ENCODE measurements around the gene KCTD16. TPM values are rescaled to one million over a fixed set of nuclear protein-coding genes. Genes with fewer than 3 reads are reported as not detected.

KCTD16 gene
- total and polyA plus RNA-seq, 2 donors from 2014 or later, result 0.24 to 2.5 TPM

DNA sequence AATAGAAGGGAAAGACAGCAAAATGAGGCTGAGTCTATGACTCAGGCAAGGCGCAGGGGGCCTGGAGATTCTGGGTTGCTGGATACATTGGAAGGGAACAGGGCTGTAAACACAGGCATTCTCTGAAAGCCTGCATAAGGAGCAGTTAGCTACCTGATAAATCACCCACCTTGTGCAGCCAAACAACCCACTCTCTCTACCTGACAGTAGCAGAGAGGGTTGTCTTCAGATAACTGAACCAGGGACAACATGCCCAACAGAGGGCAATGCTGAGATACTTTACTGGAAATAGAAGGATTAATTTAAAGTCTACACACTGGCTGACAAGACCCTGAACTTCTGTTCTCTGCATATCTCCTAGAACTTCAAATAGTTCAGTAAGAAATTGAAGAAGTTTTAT lies 161.6 kb downstream of the KCTD16 start:
- Histone ChIP-seq H3K27me3 (ENCODE audit: control insufficient read depth, insufficient read depth, low read length) (no peaks in the 10 kb centered on the region), H3K9me3 (ENCODE audit: control insufficient read depth in 2 of 3, insufficient read depth in 1 of 3, low read length in 3 of 3) (no peaks in the 10 kb centered on the region), H3K36me3 (ENCODE audit: control insufficient read depth in 2 of 3, insufficient read depth in 3 of 3, low read length in 3 of 3) (no peaks in the 10 kb centered on the region), H3K27ac (ENCODE audit: low read depth in 2 of 2, low read length in 2 of 2) (no peak overlapping the region), H3K4me1 (ENCODE audit: control insufficient read depth in 2 of 3, insufficient read depth in 2 of 3, low read depth in 1 of 3, low read length in 3 of 3) (no peaks in the 10 kb centered on the region), H3K9ac (ENCODE audit: low read length in 3 of 3) (no peak overlapping the region), H3K4me3 (ENCODE audit: low read length in 3 of 3) (no peak overlapping the region)
- FAIRE-seq (no peak), DNase-seq (no peak)
- intact Hi-C loops (cut with DNase I), result no loop called here
- no peak for TF ChIP-seq CTCF (IDR thresholded peaks at IDR 0.05; ENCODE audit: borderline replicate concordance, extremely low read depth, insufficient read depth)

- no peaks in the 10 kb centered on the region for H3K4me1 ChIP-seq (ENCODE audit: control insufficient read depth in 2 of 3, insufficient read depth in 2 of 3, low read depth in 1 of 3, low read length in 3 of 3)
- intact Hi-C loops (cut with DNase I), result no loop called here
- no peaks in the 10 kb centered on the region for H3K27me3 ChIP-seq (ENCODE audit: control insufficient read depth, insufficient read depth, low read length)
- TF ChIP-seq CTCF (IDR thresholded peaks at IDR 0.05; ENCODE audit: borderline replicate concordance, extremely low read depth, insufficient read depth), result no peak
- H3K4me3 ChIP-seq (ENCODE audit: low read length in 3 of 3), result no peak overlapping the region
- H3K36me3 ChIP-seq (ENCODE audit: control insufficient read depth in 2 of 3, insufficient read depth in 3 of 3, low read length in 3 of 3), result no peaks in the 10 kb centered on the region
- DNase-seq, result no peak
- H3K27ac ChIP-seq (ENCODE audit: low read depth in 2 of 2, low read length in 2 of 2), result no peak overlapping the region
- FAIRE-seq, result no peak
- H3K9ac ChIP-seq (ENCODE audit: low read length in 3 of 3), result no peak overlapping the region
- H3K9me3 ChIP-seq (ENCODE audit: control insufficient read depth in 2 of 3, insufficient read depth in 1 of 3, low read length in 3 of 3), result no peaks in the 10 kb centered on the region
These were observed 162.8 kb downstream of the KCTD16 start for GRCh38 chr5:144333336-144333920.

DNA sequence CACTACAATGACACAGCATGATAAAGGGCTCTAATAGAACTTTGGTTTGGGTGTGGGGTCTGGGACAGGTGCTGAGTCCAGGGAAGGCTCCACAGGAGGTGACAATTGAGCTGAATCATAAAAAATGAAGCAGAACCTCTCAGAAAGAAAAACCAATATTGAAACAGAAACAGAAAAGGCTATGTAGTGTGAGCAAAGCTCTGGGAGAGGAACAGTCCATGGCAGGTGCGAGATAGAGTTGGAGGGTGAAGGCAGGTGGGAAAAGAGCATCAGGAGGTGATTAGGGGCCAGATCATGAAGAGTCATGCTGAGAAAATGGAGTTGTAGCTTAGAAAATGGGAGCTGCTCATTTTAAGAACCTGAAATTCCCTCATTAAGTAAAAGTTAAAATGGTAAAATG lies 164.9 kb downstream of the KCTD16 start:
- Histone ChIP-seq H3K9me3 (ENCODE audit: control insufficient read depth in 2 of 3, insufficient read depth in 1 of 3, low read length in 3 of 3) (no peaks in the 10 kb centered on the region), H3K9ac (ENCODE audit: low read length in 3 of 3) (no peak overlapping the region), H3K36me3 (ENCODE audit: control insufficient read depth in 2 of 3, insufficient read depth in 3 of 3, low read length in 3 of 3) (no peaks in the 10 kb centered on the region), H3K4me3 (ENCODE audit: low read length in 3 of 3) (no peak overlapping the region), H3K27me3 (ENCODE audit: control insufficient read depth, insufficient read depth, low read length) (no peaks in the 10 kb centered on the region), H3K4me1 (ENCODE audit: control insufficient read depth in 2 of 3, insufficient read depth in 2 of 3, low read depth in 1 of 3, low read length in 3 of 3) (no peaks in the 10 kb centered on the region), H3K27ac (ENCODE audit: low read depth in 2 of 2, low read length in 2 of 2) (no peak overlapping the region)
- DNase-seq, result no peak
- intact Hi-C loops (cut with DNase I), result no loop called here
- no peak for FAIRE-seq
- TF ChIP-seq CTCF (IDR thresholded peaks at IDR 0.05; ENCODE audit: borderline replicate concordance, extremely low read depth, insufficient read depth), result no peak
